ENCODE results near the gene GRIN3A.
"Not testable (repeated sequence)": the region's sequence is repeated elsewhere in the genome, so short reads cannot be mapped to it uniquely, and the experiment has no call there.

The GRIN3A gene

DNA sequence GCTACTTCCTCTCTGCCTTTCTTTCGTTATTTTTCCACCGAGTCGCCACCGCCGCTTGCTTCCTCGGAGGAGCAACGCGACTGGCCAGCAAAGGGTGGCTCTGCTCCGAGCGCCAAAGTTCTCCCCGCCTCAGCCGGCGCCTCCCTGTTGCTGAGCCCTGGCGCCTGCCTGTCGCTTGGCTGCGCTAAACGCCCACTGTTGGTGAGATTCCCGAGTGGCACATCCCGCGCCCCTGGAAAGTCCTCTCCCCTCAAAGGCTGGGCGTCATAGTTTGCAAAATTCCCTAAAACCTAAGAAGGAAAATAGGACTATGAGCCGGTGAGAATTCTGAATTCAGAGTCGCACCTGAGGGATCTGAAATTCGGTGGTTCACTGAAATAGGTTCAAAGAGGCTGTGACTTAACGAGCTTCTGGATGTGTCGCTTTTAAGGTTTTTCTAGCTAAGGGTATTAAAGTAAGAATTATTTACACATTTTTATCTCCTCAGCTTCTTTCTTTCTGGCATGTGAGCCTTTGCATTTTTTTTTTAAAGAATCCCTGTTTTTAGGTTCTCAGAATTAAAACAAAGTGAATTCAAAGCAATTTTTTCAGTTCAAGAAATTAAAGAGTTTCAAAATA, at the start of gene GRIN3A:
GRIN3A (minus strand) TSS at position 82 of the 618 bp plus-strand sequence. CDS start 668 bp downstream, outside the sequence.
- DNase-seq (ENCODE audit: low spot score) (peak; percentile 73), FAIRE-seq (no peak)

DNA sequence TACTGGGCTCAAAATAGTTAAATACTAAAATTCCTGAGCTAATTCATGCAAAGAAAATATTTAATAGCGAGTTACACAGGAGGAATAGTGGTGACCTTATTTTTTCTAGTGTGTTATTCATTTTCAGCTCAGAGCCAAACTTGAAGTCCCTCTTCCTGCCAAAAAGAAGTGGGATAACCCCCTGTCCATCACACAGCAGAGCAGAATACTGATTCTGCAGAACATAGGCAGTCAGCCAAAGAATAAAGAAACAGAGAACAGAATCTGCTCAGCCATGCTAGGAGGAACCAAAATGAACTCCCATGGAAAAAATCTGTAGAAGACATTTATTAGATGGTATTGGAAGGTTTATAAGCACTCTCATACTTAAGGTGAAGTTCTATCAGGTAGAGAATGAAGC, 49.4 kb upstream of the GRIN3A start:
- FAIRE-seq (no peak), DNase-seq (ENCODE audit: low spot score) (no peak)

DNA sequence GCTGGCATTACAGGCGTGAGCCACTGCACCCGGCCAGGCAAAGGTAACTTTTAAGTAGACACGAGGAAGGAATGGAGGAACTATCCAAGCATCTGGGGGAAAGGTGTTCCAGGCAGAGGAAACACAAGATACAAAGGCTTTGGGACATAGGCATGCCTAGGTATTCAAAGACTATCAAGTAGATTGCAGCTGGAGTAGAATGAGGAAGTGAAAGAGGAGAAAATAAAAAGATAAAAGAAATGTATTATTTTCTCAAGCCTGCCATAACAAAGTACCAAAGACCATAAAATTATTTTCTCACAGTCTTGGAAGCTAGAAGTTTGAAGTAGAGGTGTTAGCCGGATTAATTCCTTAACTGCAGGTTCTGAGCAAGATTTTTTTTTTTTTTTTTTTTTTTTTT, 39.9 kb upstream of the GRIN3A start:
- FAIRE-seq (no peak), DNase-seq (ENCODE audit: low spot score) (no peak)

DNA sequence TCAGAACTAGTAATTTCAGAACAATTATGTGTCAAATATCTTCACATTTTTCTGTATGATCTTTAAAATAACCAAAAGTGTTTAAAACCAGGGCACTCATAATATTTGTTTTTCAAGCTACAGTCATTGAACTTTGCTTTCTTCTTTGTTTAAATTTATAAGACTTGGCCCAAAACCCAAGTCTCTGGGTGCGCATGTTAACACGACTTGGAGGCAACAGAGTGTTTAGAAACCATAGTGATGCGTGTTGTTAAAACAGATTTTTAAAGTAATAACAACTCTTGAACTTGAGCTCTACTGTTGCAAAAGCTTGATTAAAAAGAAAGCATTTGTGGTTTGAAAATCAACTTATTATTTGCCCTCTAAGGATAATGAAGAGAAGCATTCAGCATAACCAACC, 26.0 kb upstream of the GRIN3A start:
- DNase-seq (ENCODE audit: low spot score), result no peak
- no peak for FAIRE-seq

DNA sequence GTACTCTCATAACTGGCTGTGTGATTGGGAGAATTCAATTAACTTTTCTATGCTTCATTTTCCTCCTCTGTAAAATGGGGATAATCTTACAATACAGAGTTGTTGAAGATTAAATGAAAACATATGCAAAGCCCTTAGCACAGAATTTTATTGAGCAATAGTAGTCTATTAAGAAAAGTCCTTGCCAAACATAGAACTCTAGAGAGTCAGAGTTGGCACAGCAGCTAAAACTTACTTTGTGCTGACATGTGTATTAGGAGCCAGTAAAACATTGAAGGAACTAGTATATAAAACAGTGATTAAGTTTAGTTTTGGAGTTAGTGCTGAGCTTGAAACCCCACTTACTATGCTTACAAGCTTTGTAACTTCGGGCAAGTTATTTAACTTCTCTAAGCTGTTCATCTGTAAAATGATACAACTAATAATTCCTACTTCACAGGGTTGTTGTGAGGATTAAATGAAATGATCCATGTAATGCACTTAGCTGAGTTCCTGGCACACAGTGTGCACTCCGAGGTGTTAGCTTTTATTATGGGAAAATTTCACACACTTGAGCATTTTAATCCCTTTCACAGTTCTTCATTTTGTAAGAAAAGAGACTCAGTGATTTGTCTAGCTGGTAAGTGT, 20.0 kb upstream of the GRIN3A start:
- DNase-seq (ENCODE audit: low spot score) (no peak), FAIRE-seq (no peak)

DNA sequence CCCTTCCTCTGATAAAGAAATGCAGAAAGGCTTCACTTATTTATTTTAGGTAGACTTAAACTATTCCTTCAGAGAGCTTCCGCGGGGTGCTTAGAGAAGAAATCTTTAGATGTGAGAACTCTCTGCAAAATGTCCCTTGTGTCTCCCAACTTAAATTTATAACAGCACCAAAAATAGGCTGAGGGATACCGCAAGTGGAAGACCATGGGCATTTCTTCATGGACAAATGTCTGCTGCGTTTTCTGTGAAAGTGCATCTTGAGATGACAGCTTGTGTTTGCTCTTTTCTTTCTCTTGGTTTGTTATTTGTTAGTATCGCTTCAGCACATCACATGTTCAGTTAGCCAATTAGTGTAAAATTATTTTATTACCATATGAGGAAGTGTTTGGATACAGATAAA, 15.3 kb upstream of the GRIN3A start:
- DNase-seq (ENCODE audit: low spot score) (no peak), FAIRE-seq (no peak)

DNA sequence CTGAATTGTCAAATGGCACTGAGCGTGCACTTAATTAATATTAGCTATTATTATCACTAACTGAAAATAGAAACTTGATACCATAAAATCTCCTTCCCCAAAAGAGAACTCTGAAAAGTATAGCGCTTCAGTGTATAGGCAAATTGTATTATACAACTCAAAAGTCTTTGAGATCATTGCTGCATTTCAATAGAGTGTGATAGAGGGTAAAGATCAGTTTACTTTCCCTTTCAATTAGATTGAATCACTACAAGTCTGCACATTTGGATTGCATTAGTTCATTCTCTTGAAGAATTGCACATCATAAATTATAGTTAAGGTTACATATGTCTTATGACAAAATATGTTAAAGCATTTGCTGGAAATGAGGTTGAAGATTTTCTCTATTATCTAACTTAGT, 13.4 kb upstream of the GRIN3A start:
- FAIRE-seq (no peak), DNase-seq (ENCODE audit: low spot score) (no peak)

DNA sequence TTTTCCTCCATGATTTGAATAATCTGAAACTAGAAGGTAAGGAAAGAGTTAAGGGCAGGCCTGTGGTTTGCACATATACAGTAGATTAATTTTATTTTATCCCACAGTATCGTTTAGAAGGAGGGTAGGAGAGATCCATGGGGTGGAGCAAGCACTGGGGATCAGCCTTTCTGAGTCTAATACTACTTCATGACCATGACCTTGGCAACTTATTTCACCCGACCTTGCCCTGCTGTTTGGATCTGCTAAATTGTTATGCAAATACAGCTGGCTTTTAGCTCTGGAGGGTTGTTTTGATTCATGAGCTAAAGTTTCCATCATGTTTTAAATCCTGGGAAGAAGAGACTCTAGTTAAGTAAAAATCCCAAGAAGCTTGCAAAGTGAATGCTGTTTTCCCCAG, 864 bp upstream of the GRIN3A start:
- FAIRE-seq (no peak), DNase-seq (ENCODE audit: low spot score) (no peak)

DNA sequence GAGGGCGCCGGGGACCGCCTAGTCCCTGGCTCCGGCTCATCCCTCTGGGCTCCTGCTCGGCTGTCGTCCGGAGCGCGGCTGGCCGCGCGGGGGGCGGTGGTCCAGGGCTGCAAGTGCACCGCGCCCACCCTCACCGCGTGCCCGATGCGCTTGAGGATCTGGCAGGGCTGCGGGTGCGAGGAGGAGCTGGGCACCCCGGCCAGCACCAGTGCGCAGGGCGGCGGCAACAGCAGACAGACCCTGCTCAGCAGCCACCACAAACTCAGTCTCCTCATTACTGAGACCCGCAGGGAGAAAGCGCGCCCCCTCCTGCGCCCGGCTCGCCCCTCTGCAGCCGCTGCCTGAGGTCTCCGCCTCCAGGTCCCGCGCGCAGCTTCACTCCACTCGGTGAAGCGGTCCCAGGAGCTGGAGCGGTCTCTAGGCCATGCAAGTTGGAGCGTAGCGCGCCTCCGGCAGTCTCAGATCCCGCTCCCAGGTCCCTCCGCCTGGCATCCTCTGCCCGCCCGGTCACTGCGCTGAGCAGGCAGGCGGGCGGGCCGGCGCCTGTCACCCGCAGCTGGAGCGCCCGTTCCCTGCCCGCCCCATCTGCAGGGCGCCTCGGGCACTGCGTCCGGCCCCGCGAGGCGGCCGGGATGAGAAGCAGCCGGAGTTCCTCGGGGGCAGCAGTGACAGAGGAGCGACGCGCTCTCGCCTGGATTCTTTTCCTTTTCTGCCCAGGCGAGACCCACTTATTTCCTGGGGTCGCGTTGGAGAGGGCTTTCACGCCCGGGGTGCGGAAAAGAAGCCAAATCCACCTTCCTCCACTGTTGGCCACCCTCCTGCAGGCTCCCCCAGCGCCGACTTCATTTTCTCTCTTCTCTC, 512 bp downstream of the GRIN3A start:
- peak; percentile 59 for DNase-seq (ENCODE audit: low spot score)
- no peak for FAIRE-seq

DNA sequence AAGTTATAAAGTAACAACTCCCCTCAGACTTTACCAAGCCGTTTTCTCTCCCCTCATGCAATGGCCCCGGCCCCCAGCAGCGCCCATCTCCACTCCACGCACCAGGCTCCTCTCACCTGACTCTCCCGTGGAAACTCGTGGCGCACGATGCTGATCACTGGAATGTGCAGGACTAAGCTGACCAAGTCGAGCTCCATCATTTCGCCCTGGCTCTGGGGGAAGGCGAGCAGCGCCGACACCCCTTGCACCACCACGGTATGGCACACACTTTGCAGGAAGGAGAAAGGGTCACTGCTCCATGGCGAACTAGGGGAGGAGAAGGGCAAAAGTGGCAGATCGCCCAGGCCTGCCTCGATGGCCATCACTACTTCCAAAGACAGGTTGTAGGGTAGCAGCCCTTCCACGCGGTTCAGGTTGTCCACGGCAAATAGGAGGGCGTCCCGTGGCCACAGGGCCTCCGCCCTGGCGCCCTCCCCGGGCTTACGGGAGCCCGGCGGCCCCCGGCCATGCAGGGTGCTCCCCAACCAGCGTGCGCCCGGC, 1.2 kb downstream of the GRIN3A start:
- DNase-seq (ENCODE audit: low spot score), result peak; percentile 2
- FAIRE-seq, result no peak

DNA sequence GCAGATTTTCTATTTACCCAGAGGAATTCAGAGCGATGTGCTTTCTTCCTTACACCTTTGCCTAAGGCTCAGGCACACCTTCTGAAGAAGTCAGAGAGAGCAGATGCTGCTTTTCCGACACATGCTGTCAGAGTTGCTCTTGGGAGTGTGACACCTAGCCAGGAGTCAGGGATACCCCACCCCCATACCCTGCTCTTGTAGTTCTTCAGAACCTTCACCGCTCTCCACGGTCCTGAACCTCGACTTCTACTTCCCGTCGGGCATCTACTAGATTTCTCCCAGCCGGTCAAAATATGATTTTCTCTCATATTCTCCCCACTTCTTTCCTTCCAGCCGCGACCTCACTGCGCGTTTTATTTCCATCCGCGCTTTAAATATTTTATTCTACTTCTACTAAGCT, 1.7 kb downstream of the GRIN3A start:
- FAIRE-seq (no peak), DNase-seq (ENCODE audit: low spot score) (peak; percentile 62)

DNA sequence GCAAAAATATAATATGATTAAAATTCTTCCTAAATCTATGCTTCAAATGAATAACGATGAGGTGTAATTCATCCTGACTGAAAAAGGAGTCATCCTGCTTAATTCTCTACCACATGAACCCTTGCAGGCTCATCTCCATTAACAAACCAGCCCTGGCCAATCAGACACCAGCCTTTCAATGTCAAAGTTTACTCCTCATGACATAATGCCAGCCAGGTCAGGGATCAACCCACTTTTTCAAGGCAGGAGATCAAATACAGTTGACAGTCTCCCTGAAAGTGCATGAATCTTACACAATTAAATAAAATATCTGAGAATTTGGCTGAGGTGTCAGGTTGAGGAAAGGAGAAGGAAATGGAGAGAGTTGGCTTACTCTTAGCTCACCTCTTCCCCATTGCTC, 7.0 kb downstream of the GRIN3A start:
- DNase-seq (ENCODE audit: low spot score) (no peak), FAIRE-seq (no peak)

DNA sequence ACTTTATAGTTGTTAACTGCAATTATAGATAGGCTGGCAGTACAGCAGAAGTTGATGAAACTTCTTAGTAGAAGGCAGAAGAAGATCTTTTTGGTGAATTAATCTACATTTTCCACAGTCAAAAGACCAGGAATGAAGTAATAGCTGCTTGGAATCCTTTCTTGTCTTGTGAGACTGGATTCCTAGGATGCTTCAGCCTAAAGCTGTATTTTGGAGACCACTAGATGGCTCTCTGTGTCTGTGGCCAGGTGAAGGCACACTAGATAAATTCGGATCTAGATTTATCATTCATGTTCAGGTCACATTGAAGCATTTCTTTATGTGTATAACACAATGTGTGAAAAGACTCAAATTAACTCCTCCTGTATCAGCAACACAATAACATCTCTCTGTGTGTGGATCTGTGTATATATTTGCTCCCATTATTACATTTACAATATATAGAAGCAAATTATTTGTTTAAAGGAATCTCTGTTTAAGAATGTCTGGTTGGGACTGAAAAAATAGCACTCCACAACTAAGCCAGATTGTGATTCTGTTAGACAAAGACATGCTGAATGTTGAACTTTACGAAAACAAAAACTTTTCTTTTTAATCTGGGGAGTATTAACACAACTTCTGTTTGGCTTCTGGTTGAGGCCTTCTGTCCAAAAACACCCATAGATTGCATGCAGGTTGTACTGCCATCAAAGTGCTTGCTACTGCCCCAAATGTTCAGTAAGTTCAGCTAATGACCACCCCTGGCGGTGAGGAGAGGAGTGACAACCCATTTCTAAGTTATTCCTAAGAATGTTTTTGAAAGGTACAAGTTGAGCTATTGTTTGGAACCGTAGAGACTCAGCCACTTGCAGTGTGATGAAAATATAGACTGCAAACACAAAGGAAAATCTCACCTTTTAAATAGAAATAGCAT, 10.6 kb downstream of the GRIN3A start:
- DNase-seq (ENCODE audit: low spot score) (peak; percentile 33), FAIRE-seq (no peak)

DNA sequence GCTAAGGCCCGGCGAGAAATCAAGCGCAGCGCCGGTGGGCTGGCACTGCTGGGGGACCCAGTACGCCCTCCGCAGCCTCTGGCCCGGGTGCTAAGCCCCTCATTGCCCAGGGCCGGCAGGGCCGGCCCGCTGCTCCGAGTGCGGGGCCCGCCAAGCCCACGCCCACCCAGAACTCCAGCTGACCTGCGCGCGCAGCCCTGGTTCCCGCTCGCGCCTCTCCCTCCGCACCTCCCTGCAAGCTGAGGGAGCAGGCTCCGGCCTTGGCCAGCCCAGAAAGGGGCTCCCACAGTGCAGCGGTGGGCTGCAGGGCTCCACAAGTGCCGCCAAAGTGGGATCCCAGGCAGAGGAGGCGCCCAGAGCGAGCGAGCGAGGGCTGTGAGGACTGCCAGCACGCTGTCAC, 14.2 kb downstream of the GRIN3A start:
- DNase-seq (ENCODE audit: low spot score); FAIRE-seq: not testable (repeated sequence)

DNA sequence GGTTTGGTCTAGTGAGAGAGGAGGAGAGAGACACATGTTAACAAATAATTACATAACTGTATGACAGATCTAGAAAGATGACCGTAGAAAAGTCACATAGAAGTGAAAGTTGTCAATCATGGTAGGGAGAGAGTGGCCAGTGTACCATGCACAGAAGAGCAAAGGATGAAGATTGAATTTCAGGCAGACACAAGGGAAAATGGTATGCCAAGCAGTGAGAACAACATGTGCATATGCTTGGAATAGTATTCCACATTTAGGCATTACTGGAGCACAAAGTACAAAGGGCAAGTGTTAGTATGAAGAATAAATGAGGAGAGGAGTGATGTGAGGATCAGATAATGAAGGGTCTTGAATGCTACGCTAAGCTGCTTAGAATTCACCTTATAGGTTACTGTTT, 20.3 kb downstream of the GRIN3A start:
- FAIRE-seq (peak; percentile 74), DNase-seq (ENCODE audit: low spot score) (no peak)

DNA sequence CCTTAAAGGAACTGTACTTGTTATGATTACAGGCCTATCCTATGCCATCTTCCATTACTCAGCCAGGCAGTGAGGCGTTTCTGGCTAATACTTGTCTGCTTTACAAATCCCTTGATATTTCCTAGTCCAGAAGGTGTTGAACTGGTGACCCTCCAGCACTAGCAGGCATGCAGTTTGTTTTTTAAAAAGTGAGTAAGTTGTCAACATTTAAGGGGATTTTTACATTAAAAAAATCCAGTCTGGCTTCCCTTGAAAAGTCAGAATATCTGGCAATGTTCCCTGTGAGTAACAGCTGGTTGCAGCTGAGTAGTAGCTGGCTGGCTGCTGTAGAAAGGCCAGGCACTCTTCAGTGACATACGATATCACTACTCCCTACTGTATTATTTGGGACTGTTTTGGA, 21.8 kb downstream of the GRIN3A start:
- FAIRE-seq (no peak), DNase-seq (ENCODE audit: low spot score) (no peak)

DNA sequence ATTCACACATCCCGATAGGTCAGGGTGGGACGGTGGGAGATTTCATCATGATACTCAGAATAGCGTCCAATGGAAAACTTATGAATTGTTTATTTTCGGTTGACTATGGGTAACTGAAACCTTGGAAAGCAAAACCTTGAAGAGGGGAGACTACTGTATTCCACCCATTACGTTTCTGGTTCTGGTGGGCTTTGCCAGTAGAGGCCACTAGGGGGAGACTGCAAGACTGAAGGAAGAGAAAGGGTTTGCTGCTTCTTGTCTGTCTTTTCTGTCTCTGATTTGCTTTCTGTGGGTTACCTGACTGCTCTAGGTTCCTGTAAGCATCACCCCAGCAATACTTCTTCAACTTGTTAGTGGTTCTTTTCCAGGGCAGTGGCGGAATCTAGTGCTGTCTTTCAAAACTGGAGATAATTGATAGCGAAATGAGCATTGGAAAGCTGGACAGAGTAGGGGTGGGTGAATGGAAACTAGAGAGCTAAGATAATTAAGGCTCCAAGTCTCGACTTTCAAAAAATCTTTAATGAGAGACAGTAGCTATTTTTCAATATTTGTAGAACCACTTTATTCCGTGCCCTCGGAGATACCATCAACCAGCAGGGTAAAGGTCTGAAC, 27.0 kb downstream of the GRIN3A start:
- no peak for FAIRE-seq
- peak; percentile 9 for DNase-seq (ENCODE audit: low spot score)

DNA sequence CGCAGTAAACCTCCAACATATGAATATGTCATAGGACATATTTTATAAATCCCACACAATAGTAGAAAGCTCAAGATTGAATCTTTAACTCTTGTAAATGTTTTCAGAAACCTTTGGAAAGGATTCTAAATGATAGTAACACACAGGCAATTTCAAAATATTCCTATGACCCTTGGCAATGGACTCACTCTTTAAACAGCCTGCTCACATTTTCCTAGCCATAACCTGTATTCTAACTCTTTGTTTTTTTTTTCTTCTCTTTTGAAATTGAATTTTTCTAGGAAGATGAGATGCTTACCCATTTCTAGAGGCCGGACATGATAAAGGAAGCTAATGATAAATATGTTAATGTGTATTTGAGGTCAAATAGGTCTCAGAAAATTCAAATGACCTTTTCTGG, 29.6 kb downstream of the GRIN3A start:
- no peak for DNase-seq (ENCODE audit: low spot score)
- no peak for FAIRE-seq

DNA sequence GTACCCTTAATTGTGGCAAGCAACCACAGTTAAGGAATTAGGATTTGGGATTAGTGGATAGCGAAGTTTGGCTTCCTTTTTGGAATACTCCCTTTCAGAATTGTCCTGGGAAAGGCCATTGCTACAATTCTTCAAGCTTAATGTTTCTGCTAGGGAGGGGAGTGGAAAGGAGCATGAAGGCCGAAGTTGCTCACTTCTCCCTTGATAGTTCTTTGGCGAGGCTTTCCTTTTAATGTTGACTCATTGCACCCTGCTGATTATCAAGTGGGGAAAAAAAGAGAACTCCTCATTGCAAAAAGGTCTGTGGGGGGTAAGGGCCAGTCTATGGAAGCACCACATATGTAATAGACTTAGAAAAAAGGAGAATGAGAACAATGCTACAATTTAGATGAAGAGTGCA, 30.7 kb downstream of the GRIN3A start:
- DNase-seq (ENCODE audit: low spot score), result no peak
- no peak for FAIRE-seq

DNA sequence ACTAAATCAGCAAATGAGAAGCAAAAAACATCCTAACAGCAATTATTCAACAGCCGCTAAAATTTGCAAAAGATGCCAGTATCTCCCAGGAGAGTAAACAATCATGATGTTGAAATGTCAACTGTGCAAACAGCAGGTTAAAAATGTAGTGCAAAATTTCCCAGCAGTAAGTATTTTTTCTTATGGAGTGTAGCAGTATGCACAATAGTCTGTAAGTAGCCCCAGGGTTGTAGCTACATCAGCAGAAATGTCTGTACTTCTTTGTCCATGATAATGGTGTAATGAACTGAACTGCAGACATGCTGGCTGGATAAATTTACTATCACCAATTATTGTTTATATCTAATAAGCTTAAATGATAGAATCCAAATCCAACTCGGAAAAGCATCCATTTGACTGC, 31.4 kb downstream of the GRIN3A start:
- DNase-seq (ENCODE audit: low spot score) (no peak), FAIRE-seq (no peak)
